ENCODE results near the gene EFCAB6.

The EFCAB6 gene

GRCh38 chr22:43481568-43482317 is 330.4 kb downstream of the EFCAB6 start:
- H3K9ac ChIP-seq (ENCODE audit: low read length) = no peak overlapping the region

GRCh38 chr22:43479962-43480361 is 332.1 kb downstream of the EFCAB6 start:
- Histone ChIP-seq H3K4me3 (ENCODE audit: low read depth in 1 of 2, low read length in 2 of 2) (no peak overlapping the region), H3K27ac (ENCODE audit: low read depth, low read length) (no peak overlapping the region), H3K4me1 (ENCODE audit: insufficient read depth, low read length) (no peaks in the 10 kb centered on the region), H3K9me3 (ENCODE audit: low read length) (no peaks in the 10 kb centered on the region), H3K36me3 (ENCODE audit: insufficient read depth, low read length) (no peaks in the 10 kb centered on the region), H3K27me3 (ENCODE audit: control insufficient read depth in 1 of 2, insufficient read depth in 2 of 2, low read length in 2 of 2) (no peaks in the 10 kb centered on the region), H3K9ac (ENCODE audit: low read length) (no peak overlapping the region)

More at GRCh38 chr22:43481568-43482317, 330.4 kb downstream of the EFCAB6 start:
- Histone ChIP-seq H3K9me3 (ENCODE audit: low read length) (no peaks in the 10 kb centered on the region), H3K4me1 (ENCODE audit: insufficient read depth, low read length) (no peaks in the 10 kb centered on the region), H3K27ac (ENCODE audit: low read depth, low read length) (no peak overlapping the region), H3K36me3 (ENCODE audit: insufficient read depth, low read length) (no peaks in the 10 kb centered on the region), H3K27me3 (ENCODE audit: control insufficient read depth in 1 of 2, insufficient read depth in 2 of 2, low read length in 2 of 2) (peaks cover 0 to 6% of the 10 kb centered on the region in 2 donors), H3K4me3 (ENCODE audit: low read depth in 1 of 2, low read length in 2 of 2) (no peak overlapping the region)

DNA sequence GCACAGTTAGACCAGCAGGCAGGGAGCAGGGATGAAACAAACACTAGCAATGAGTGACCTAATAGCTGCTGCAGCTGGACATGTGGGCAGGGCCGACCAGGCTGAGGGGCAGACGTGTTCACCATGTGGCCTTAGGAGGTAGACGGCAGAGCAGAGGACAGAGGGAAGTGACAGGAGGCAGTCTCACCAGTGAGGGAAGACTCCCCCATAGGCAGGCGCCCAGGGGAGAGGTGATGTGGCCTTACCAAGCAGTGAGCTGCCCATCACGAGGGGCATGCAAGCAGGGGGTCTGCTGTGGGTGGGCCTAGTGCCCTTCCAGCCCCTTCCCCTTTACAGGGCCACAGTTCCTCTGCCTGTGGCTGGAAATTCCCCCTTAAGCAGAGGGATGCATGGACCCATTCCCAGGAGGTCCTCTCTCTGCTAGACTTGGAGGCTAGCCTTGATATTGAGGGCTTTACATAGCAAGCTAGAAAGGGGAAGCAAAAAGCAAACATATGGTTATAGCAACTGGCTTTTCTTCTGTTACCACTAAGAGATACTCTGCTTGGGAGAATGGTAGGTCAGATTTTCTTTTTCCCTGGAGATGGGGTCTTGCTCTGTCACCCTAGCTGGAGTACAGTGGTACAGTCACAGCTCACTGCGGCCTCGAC is 332.7 kb downstream of the EFCAB6 start:
- Histone ChIP-seq H3K4me1 (ENCODE audit: insufficient read depth, low read length) (no peaks in the 10 kb centered on the region), H3K36me3 (ENCODE audit: insufficient read depth, low read length) (no peaks in the 10 kb centered on the region), H3K9ac (ENCODE audit: low read length) (no peak overlapping the region), H3K27me3 (ENCODE audit: control insufficient read depth in 1 of 2, insufficient read depth in 2 of 2, low read length in 2 of 2) (peaks cover 0 to under 1% of the 10 kb centered on the region in 2 donors), H3K9me3 (ENCODE audit: low read length) (no peaks in the 10 kb centered on the region), H3K27ac (ENCODE audit: low read depth, low read length) (no peak overlapping the region), H3K4me3 (ENCODE audit: low read depth in 1 of 2, low read length in 2 of 2) (no peak overlapping the region)
